ENCODE data around the gene SLC2A1.

SLC2A1 gene

GRCh38 chr1:42930178-42931107 lies 28.2 kb downstream of the SLC2A1 start:
- H3K4me1 ChIP-seq (ENCODE audit: control insufficient read depth, low read length) = peaks cover 56% of the 10 kb centered on the region
- H3K79me2 ChIP-seq (ENCODE audit: control insufficient read depth, low read length) = peaks cover 55% of the 10 kb centered on the region
- no peaks in the 10 kb centered on the region for H3K9me3 ChIP-seq (ENCODE audit: control insufficient read depth, insufficient read depth, low read length)
- H3K27ac ChIP-seq (ENCODE audit: low read depth, low read length) = peak overlapping the region; percentile 85; the same call in 1 of the 2 replicates
- TF ChIP-seq EZH2phosphoT487 (IDR thresholded peaks at IDR 0.05; ENCODE audit: borderline replicate concordance, low read length) = no peak
- TF ChIP-seq, protein P1, sequence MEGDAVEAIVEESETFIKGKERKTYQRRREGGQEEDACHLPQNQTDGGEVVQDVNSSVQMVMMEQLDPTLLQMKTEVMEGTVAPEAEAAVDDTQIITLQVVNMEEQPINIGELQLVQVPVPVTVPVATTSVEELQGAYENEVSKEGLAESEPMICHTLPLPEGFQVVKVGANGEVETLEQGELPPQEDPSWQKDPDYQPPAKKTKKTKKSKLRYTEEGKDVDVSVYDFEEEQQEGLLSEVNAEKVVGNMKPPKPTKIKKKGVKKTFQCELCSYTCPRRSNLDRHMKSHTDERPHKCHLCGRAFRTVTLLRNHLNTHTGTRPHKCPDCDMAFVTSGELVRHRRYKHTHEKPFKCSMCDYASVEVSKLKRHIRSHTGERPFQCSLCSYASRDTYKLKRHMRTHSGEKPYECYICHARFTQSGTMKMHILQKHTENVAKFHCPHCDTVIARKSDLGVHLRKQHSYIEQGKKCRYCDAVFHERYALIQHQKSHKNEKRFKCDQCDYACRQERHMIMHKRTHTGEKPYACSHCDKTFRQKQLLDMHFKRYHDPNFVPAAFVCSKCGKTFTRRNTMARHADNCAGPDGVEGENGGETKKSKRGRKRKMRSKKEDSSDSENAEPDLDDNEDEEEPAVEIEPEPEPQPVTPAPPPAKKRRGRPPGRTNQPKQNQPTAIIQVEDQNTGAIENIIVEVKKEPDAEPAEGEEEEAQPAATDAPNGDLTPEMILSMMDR (IDR thresholded peaks at IDR 0.05; ENCODE audit: low read depth, low read length, poor library complexity, severe bottlenecking) = no peak
- H3K4me2 ChIP-seq (ENCODE audit: low read length) = no peak overlapping the region
- peaks cover 33% of the 10 kb centered on the region for H3F3A ChIP-seq (ENCODE audit: control insufficient read depth, insufficient read depth)
- no peaks in the 10 kb centered on the region for H3K9me2 ChIP-seq (replicated peaks; ENCODE audit: control insufficient read depth, low read length)
- H3K36me3 ChIP-seq (ENCODE audit: control insufficient read depth, low read length) = peaks cover 98% of the 10 kb centered on the region
- H3K4me3 ChIP-seq (ENCODE audit: low read length) = no peak overlapping the region
- peaks cover 29% of the 10 kb centered on the region for H4K20me1 ChIP-seq (ENCODE audit: control insufficient read depth, insufficient read depth, low read depth, low read length)
- no peaks in the 10 kb centered on the region for H3K27me3 ChIP-seq (ENCODE audit: control insufficient read depth, low read length)

DNA sequence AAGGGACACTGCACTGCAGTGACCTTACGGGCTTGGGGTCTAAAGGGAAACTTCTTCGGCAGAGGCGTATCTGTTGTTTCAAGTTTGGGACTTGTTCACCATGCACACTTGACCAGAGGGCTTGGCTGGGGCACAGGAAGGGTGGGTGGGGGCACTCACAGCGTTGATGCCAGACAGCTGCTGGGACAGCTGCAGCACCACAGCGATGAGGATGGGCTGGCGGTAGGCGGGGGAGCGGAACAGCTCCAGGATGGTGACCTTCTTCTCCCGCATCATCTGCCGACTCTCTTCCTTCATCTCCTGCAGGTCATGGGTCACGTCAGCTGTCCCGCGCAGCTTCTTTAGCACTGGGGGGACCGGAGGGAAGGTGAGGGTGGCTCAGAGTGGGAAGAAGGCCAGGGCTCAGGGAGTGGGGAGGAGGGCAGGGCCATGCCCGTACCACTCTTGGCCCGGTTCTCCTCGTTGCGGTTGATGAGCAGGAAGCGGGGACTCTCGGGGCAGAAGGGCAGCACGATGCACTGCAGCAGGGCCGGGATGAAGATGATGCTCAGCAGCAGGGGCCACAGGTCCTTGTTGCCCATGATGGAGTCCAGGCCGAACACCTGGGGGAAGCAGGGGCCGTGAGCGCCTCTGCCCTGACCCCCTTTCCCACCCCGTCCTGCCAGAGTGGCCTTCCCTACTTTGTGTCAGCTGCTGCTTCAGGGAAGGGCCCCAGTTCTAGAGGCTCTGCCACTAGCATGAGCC lies 29.1 kb downstream of the SLC2A1 start:
- Histone ChIP-seq H3K36me3 (ENCODE audit: control insufficient read depth, low read length) (peaks cover 96% of the 10 kb centered on the region), H3K79me2 (ENCODE audit: control insufficient read depth, low read length) (peaks cover 46% of the 10 kb centered on the region), H3F3A (ENCODE audit: control insufficient read depth, insufficient read depth) (peaks cover 38% of the 10 kb centered on the region), H3K27me3 (ENCODE audit: control insufficient read depth, low read length) (no peaks in the 10 kb centered on the region), H3K9me3 (ENCODE audit: control insufficient read depth, insufficient read depth, low read length) (no peaks in the 10 kb centered on the region), H4K20me1 (ENCODE audit: control insufficient read depth, insufficient read depth, low read depth, low read length) (peaks cover 24% of the 10 kb centered on the region), H3K4me1 (ENCODE audit: control insufficient read depth, low read length) (peaks cover 54% of the 10 kb centered on the region), H3K9me2 (replicated peaks; ENCODE audit: control insufficient read depth, low read length) (no peaks in the 10 kb centered on the region), H3K4me3 (ENCODE audit: low read length) (no peak overlapping the region), H3K27ac (ENCODE audit: low read depth, low read length) (no peak overlapping the region), H3K4me2 (ENCODE audit: low read length) (no peak overlapping the region)
- TF ChIP-seq, protein P1 (IDR thresholded peaks at IDR 0.05; ENCODE audit: low read depth, low read length, poor library complexity, severe bottlenecking) = no peak

- Histone ChIP-seq H3K36me3 (ENCODE audit: control insufficient read depth, low read length) (peaks cover 88% of the 10 kb centered on the region), H3K9me3 (ENCODE audit: control insufficient read depth, insufficient read depth, low read length) (no peaks in the 10 kb centered on the region), H3K9me2 (replicated peaks; ENCODE audit: control insufficient read depth, low read length) (no peaks in the 10 kb centered on the region), H4K20me1 (ENCODE audit: control insufficient read depth, insufficient read depth, low read depth, low read length) (peaks cover 24% of the 10 kb centered on the region), H3K4me3 (ENCODE audit: low read length) (no peak overlapping the region), H3K27me3 (ENCODE audit: control insufficient read depth, low read length) (no peaks in the 10 kb centered on the region), H3K4me2 (ENCODE audit: low read length) (no peak overlapping the region), H3K27ac (ENCODE audit: low read depth, low read length) (no peak overlapping the region), H3K4me1 (ENCODE audit: control insufficient read depth, low read length) (peaks cover 47% of the 10 kb centered on the region), H3K79me2 (ENCODE audit: control insufficient read depth, low read length) (peaks cover 39% of the 10 kb centered on the region), H3F3A (ENCODE audit: control insufficient read depth, insufficient read depth) (peaks cover 38% of the 10 kb centered on the region)
- TF ChIP-seq, protein P1 (IDR thresholded peaks at IDR 0.05; ENCODE audit: low read depth, low read length, poor library complexity, severe bottlenecking) = no peak
- no peak for TF ChIP-seq EZH2phosphoT487 (IDR thresholded peaks at IDR 0.05; ENCODE audit: borderline replicate concordance, low read length)
Measured at GRCh38 chr1:42928859-42929258, 29.8 kb downstream of the SLC2A1 start.

Data from DOHH2 (cell line).